Gastrocnemius medialis (tissue), 4 donors: ENCODE results near the gene LYPD4. TPM values are rescaled to one million over a fixed set of nuclear protein-coding genes. Genes with fewer than 3 reads are reported as not detected.

ENCODE experiments used
- ATAC-seq, 2 donors: fragments of 150-250 bp; one replicate each; pipeline ENCODE4 v1.9.1; 2016
- DNase-seq, 2 donors: peaks; one replicate each; pipeline ENCODE4 v3.0.0-alpha.2; 2019
- H3K27ac ChIP-seq, 4 donors: fragments of 200-600 bp; sonication (generic); 1 replicate in 1 of 4; 2 replicates in 3 of 4; pipeline ENCODE4 v1.5.1; 2016 to 2018; ENCODE audit warnings: mild to moderate bottlenecking in 2 of 4, moderate library complexity in 1 of 4
- H3K27me3 ChIP-seq, 3 donors: fragments of 200-600 bp; sonication (generic) in 2 of 3; 1 replicate in 1 of 3; 2 replicates in 2 of 3; pipeline versions ENCODE4 v1.5.1 to v1.6.0; 2016 to 2019; ENCODE audit warnings: mild to moderate bottlenecking in 1 of 3, moderate library complexity in 1 of 3
- H3K36me3 ChIP-seq, 2 donors: fragments of 200-600 bp; sonication (generic) in 1 of 2; one replicate each; pipeline ENCODE4 v1.5.1; 2017 to 2018
- H3K4me1 ChIP-seq, 2 donors: fragments of 200-600 bp; sonication (generic) in 1 of 2; one replicate each; pipeline ENCODE4 v1.5.1; 2016 to 2017; ENCODE audit warnings: mild to moderate bottlenecking in 2 of 2
- H3K4me3 ChIP-seq, 4 donors: fragments of 200-600 bp; sonication (generic) in 3 of 4; 1 replicate in 1 of 4; 2 replicates in 3 of 4; pipeline ENCODE4 v1.5.1; 2016 to 2019; ENCODE audit warnings: mild to moderate bottlenecking in 2 of 4
- H3K9me3 ChIP-seq, 3 donors: fragments of 200-600 bp; sonication (generic) in 2 of 3; 1 replicate in 1 of 3; 2 replicates in 2 of 3; pipeline ENCODE4 v1.5.1; 2016 to 2019
- CTCF ChIP-seq, 5 experiments: fragments of 450-650 bp in 3 of 5; fragments of 200-600 bp in 2 of 5; sonication (generic) in 2 of 5; IDR thresholded peaks in 4 of 5; conservative IDR thresholded peaks in 1 of 5; 1 replicate in 4 of 5; 2 replicates in 1 of 5; pipeline ENCODE4 v1.5.1; 2016 to 2019; ENCODE audit warnings: antibody characterized with exemption in 5 of 5, mild to moderate bottlenecking in 3 of 5, moderate library complexity in 3 of 5
- POLR2A ChIP-seq, 2 donors: fragments of 450-650 bp; IDR thresholded peaks; one replicate each; pipeline ENCODE4 v1.6.1; 2017; ENCODE audit warnings: antibody characterized with exemption in 2 of 2, mild to moderate bottlenecking in 2 of 2, moderate library complexity in 2 of 2
- in situ Hi-C, 4 donors: fragments of 200-750 bp; cut with MboI; loops; one replicate each; pipeline versions ENCODE4 v1.15.0 to v1.8.0; 2017; ENCODE audit warnings: low sequenced_read_pairs in 4 of 4
- intact Hi-C: fragments of 100-400 bp; cut with DNase I; formaldehyde crosslinking; loops from one replicate; pipeline ENCODE4 v1.15.1; 2023; ENCODE audit warnings: low total_unique reads
- total RNA-seq, 4 donors: library from RNA; depleted of rRNA; stranded (reverse); fragments of >200 nt; gene quantifications; one replicate each; pipeline versions ENCODE4 v1.1.0 to v1.2.3, GENCODE V29; 2016

The LYPD4 gene
- total RNA-seq, 4 donors from 2014 or later: not detected

GRCh38 chr19:41815301-41815700 is 29.2 kb downstream of the LYPD4 start:
- Histone ChIP-seq H3K36me3 (no peaks in the 10 kb centered on the region), H3K27ac (no peak overlapping the region), H3K4me3 (no peak overlapping the region), H3K9me3 (no peaks in the 10 kb centered on the region), H3K27me3 (no peaks in the 10 kb centered on the region), H3K4me1 (no peaks in the 10 kb centered on the region)
- no peak for DNase-seq
- intact Hi-C loops: no loop called here
- ATAC-seq: no peak
- in situ Hi-C loops: no loop called here
- TF ChIP-seq CTCF (IDR thresholded peaks at IDR 0.05 in 4 of 5, conservative IDR thresholded peaks at IDR 0.05 in 1 of 5) (no peak), POLR2A (IDR thresholded peaks at IDR 0.05) (no peak)

- Histone ChIP-seq H3K27me3 (peaks cover 0 to 3% (median 0%) of the 10 kb centered on the region in 3 donors), H3K4me3 (no peak overlapping the region), H3K9me3 (no peaks in the 10 kb centered on the region), H3K27ac (no peak overlapping the region), H3K4me1 (no peaks in the 10 kb centered on the region), H3K36me3 (no peaks in the 10 kb centered on the region)
- in situ Hi-C loops: no loop called here
- ATAC-seq (no peak), DNase-seq (no peak)
- intact Hi-C loops: no loop called here
- no peak for TF ChIP-seq POLR2A (IDR thresholded peaks at IDR 0.05)
- no peak for TF ChIP-seq CTCF (IDR thresholded peaks at IDR 0.05 in 4 of 5, conservative IDR thresholded peaks at IDR 0.05 in 1 of 5)
Observed at GRCh38 chr19:41813911-41814310, 30.6 kb downstream of the LYPD4 start.

- in situ Hi-C loops (no loop called here), intact Hi-C loops (no loop called here)
- no peaks in the 10 kb centered on the region for H3K4me1 ChIP-seq
- TF ChIP-seq POLR2A (IDR thresholded peaks at IDR 0.05) (no peak), CTCF (IDR thresholded peaks at IDR 0.05 in 4 of 5, conservative IDR thresholded peaks at IDR 0.05 in 1 of 5) (no peak)
- ATAC-seq: no peak
- DNase-seq: no peak
- no peaks in the 10 kb centered on the region for H3K9me3 ChIP-seq
- no peak overlapping the region for H3K27ac ChIP-seq
- no peak overlapping the region for H3K4me3 ChIP-seq
- H3K36me3 ChIP-seq: no peaks in the 10 kb centered on the region
- H3K27me3 ChIP-seq: peaks cover 0 to 3% (median 0%) of the 10 kb centered on the region in 3 donors
Observed at GRCh38 chr19:41811981-41812380, 32.5 kb downstream of the LYPD4 start.

GRCh38 chr19:41811036-41811435 is 33.4 kb downstream of the LYPD4 start:
- Histone ChIP-seq H3K27me3 (peaks cover 0 to 3% (median 0%) of the 10 kb centered on the region in 3 donors), H3K4me1 (no peaks in the 10 kb centered on the region), H3K27ac (no peak overlapping the region), H3K4me3 (no peak overlapping the region), H3K9me3 (no peaks in the 10 kb centered on the region), H3K36me3 (no peaks in the 10 kb centered on the region)
- ATAC-seq (no peak), DNase-seq (peak in 1 of 2 donors; percentile 18)
- intact Hi-C loops: no loop called here
- no peak for TF ChIP-seq POLR2A (IDR thresholded peaks at IDR 0.05)
- no peak for TF ChIP-seq CTCF (IDR thresholded peaks at IDR 0.05 in 4 of 5, conservative IDR thresholded peaks at IDR 0.05 in 1 of 5)
- in situ Hi-C loops: no loop called here

- H3K4me1 ChIP-seq: no peaks in the 10 kb centered on the region
- H3K36me3 ChIP-seq: no peaks in the 10 kb centered on the region
- intact Hi-C loops (no loop called here), in situ Hi-C loops (no loop called here)
- DNase-seq (no peak), ATAC-seq (no peak)
- H3K27ac ChIP-seq: no peak overlapping the region
- peaks cover 0 to 3% (median 0%) of the 10 kb centered on the region in 3 donors for H3K27me3 ChIP-seq
- no peaks in the 10 kb centered on the region for H3K9me3 ChIP-seq
- no peak overlapping the region for H3K4me3 ChIP-seq
- no peak for TF ChIP-seq POLR2A (IDR thresholded peaks at IDR 0.05)
- no peak for TF ChIP-seq CTCF (IDR thresholded peaks at IDR 0.05 in 4 of 5, conservative IDR thresholded peaks at IDR 0.05 in 1 of 5)
Observed at GRCh38 chr19:41810301-41810700, 34.2 kb downstream of the LYPD4 start.
